Thoracic aorta (tissue), 2 donors: ENCODE data around the gene MED10. TPM values are rescaled to one million over a fixed set of nuclear protein-coding genes. Genes with fewer than 3 reads are reported as not detected.

Experiments
- ATAC-seq: fragments of 150-250 bp; one replicate; pipeline ENCODE4 v1.8.0; 2017; ENCODE audit warnings: low read depth; ENCODE audit not compliant: insufficient number of reproducible peaks, low FRiP score
- DNase-seq: peaks from one replicate; pipeline ENCODE4 v3.0.0-alpha.2; 2020; ENCODE audit warnings: low spot score
- H3K27ac ChIP-seq, 2 donors: fragments of 200-600 bp; sonication (generic); 1 replicate in 1 of 2; 2 replicates in 1 of 2; pipeline ENCODE4 v1.5.1; 2016; ENCODE audit warnings: mild to moderate bottlenecking in 2 of 2, moderate library complexity in 2 of 2
- H3K27me3 ChIP-seq: fragments of 200-600 bp; sonication (generic); replicated peaks from 2 replicates; pipeline ENCODE4 v1.6.0; 2016; ENCODE audit warnings: mild to moderate bottlenecking; ENCODE audit not compliant: insufficient read depth
- H3K36me3 ChIP-seq: fragments of 200-600 bp; sonication (generic); one replicate; pipeline ENCODE4 v1.5.1; 2016
- H3K4me1 ChIP-seq, 2 donors: fragments of 200-600 bp; sonication (generic); 1 replicate in 1 of 2; 2 replicates in 1 of 2; pipeline versions ENCODE4 v1.5.1 to v1.6.0; 2016; ENCODE audit warnings: low read depth in 2 of 2, mild to moderate bottlenecking in 1 of 2; ENCODE audit not compliant: control insufficient read depth in 1 of 2
- H3K4me3 ChIP-seq: fragments of 200-600 bp; sonication (generic); 2 replicates; pipeline ENCODE4 v1.5.1; 2016; ENCODE audit warnings: mild to moderate bottlenecking
- H3K9me3 ChIP-seq: fragments of 200-600 bp; sonication (generic); 2 replicates; pipeline ENCODE4 v1.5.1; 2016
- total RNA-seq, 2 donors: library from RNA; depleted of rRNA; stranded (reverse); fragments of >200 nt; gene quantifications; one replicate each; pipeline versions ENCODE4 v1.1.0 to v1.2.3, GENCODE V29; 2016
- TF ChIP-seq, protein P1 (sequence below): fragments of 200-600 bp; sonication (generic); IDR thresholded peaks from one replicate; pipeline ENCODE4 v1.5.1; 2019; ENCODE audit warnings: antibody characterized with exemption

Gene MED10
- total RNA-seq, 2 donors from 2014 or later, result 25.0 to 30.9 TPM

DNA sequence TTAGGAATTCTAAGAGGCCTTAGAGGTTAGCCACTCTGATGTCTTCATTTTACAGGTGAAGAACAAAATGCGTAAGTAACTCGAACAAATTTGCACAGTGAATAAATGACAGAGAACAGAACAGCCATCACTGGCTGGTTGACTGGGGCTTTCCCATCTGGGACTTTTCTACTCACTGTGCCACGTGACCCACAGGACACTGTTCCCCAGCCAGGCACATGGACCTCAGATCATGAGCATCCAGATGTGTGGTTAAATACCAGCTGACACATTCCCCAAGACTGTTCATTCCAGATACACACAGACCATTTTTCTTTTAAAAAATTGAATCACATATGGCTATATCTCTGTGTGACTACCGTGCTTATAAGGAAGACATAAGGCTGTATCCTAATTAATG is 25.8 kb upstream of the MED10 start:
- Histone ChIP-seq H3K4me3 (no peak overlapping the region), H3K4me1 (no peaks in the 10 kb centered on the region), H3K27ac (no peak overlapping the region), H3K9me3 (no peaks in the 10 kb centered on the region), H3K27me3 (no peaks in the 10 kb centered on the region), H3K36me3 (no peaks in the 10 kb centered on the region)
- DNase-seq, result no peak
- ATAC-seq, result no peak
- TF ChIP-seq, protein P1, sequence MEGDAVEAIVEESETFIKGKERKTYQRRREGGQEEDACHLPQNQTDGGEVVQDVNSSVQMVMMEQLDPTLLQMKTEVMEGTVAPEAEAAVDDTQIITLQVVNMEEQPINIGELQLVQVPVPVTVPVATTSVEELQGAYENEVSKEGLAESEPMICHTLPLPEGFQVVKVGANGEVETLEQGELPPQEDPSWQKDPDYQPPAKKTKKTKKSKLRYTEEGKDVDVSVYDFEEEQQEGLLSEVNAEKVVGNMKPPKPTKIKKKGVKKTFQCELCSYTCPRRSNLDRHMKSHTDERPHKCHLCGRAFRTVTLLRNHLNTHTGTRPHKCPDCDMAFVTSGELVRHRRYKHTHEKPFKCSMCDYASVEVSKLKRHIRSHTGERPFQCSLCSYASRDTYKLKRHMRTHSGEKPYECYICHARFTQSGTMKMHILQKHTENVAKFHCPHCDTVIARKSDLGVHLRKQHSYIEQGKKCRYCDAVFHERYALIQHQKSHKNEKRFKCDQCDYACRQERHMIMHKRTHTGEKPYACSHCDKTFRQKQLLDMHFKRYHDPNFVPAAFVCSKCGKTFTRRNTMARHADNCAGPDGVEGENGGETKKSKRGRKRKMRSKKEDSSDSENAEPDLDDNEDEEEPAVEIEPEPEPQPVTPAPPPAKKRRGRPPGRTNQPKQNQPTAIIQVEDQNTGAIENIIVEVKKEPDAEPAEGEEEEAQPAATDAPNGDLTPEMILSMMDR, result no peak

DNA sequence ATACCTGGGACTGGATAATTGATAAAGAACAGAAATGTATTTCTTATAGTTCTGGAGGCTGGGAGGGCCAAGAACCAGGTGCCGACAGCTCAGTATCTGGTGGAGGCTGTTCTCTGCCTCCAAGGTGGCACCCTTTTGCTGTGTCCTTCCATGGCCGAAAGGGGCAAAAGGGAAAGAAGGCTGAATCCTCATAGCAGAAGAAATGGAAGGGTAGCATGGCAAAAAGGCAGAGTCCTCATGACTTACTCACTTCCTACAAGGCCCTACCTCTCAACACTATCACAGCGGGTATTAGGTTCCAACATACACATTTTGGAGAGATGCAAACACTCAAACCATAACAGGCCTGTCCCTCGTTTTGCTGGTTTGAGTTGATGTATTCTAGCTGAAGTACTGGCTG is 25.1 kb upstream of the MED10 start:
- H3K9me3 ChIP-seq, result no peaks in the 10 kb centered on the region
- H3K27me3 ChIP-seq, result no peaks in the 10 kb centered on the region
- H3K4me3 ChIP-seq, result no peak overlapping the region
- TF ChIP-seq, protein P1, result no peak
- no peaks in the 10 kb centered on the region for H3K36me3 ChIP-seq
- ATAC-seq (no peak), DNase-seq (no peak)
- H3K27ac ChIP-seq, result no peak overlapping the region
- no peaks in the 10 kb centered on the region for H3K4me1 ChIP-seq

DNA sequence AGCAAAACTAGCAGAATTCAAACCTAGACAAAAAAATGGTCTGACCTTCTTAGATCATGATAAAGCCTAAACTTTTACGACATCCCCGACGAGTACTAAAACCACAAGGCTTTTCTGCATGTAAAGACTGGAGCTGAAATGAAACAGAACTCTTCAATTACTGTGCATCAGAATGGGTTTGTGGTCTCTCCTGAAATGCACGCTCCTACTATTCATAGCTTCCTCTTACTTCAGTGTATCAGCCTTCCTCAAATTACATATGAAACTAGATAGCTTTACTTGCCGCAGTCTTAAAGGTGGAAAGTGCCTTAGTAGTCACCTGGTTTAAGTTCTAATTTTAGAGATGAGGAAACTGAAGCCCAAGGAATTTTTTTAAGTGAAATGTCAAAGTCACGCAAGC is 24.6 kb upstream of the MED10 start:
- Histone ChIP-seq H3K4me3 (no peak overlapping the region), H3K27ac (no peak overlapping the region), H3K36me3 (no peaks in the 10 kb centered on the region), H3K4me1 (no peaks in the 10 kb centered on the region), H3K9me3 (no peaks in the 10 kb centered on the region), H3K27me3 (no peaks in the 10 kb centered on the region)
- TF ChIP-seq, protein P1, result no peak
- DNase-seq (no peak), ATAC-seq (no peak)

DNA sequence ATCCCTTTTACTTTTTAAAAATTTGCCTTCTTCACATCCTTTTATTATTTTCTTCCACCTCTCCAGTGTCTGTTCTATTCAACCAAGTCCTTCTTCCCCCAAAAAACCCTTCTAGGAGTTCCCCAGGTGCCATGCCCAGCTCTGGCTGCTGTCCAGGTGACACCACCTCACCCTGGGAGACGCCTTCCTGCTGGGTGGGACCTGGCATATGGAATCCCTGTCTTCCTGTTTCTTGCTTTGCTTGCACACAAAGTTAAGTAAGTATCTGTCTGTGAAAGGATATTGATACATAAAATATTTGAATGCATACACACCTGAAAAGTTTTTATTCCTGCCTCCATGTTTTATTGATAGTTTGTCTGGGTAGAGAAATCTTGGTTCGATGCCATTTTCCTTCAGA is 23.1 kb upstream of the MED10 start:
- Histone ChIP-seq H3K4me3 (no peak overlapping the region), H3K36me3 (no peaks in the 10 kb centered on the region), H3K27me3 (no peaks in the 10 kb centered on the region), H3K4me1 (no peaks in the 10 kb centered on the region), H3K9me3 (no peaks in the 10 kb centered on the region), H3K27ac (no peak overlapping the region)
- TF ChIP-seq, protein P1, result no peak
- ATAC-seq (no peak), DNase-seq (no peak)

DNA sequence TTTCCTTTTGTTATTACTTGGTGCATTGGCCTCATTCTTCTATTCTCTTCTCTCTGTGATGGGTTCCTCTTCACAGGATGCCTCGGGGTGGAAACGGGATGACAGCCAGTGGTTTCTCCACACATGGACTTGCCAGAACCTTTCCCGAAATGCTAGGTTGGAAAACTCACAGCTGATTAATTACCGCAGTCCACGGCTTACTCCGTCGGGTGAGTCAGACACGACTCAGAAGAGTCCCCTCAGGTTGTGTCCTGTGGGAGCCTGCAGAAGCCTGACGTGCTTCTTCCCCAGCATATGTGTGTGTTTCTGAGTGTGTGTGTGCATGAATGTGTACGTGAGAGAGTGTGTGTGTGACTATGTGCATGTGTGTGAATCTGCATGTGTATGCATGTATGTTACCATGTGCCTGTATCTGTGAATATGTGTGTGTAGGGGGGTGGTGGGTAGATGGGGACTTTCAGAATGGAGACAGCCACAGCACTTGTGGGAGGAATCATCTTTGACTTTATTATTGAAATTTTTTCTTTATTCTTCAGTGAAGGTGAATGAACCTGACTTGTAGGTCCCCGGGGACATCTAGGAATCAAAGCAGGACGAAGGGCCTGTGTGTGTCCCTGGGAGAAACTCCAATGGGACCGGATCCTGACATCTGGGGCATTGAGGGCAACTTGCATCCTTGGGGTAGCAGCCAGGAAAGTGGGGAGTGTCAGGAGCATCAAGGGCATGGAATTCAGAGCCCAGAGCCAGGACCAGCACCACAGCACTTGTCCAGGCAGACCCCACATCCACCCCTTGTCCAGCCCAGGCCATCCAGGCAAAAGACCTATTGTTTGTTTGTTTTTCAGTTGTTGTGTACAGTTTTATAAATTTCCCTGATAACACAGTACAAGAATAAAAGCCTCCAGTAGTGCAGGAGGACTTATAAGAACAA is 21.9 kb upstream of the MED10 start:
- Histone ChIP-seq H3K36me3 (no peaks in the 10 kb centered on the region), H3K27me3 (no peaks in the 10 kb centered on the region), H3K9me3 (no peaks in the 10 kb centered on the region), H3K4me1 (no peaks in the 10 kb centered on the region), H3K4me3 (no peak overlapping the region), H3K27ac (no peak overlapping the region)
- no peak for DNase-seq
- no peak for ATAC-seq
- TF ChIP-seq, protein P1, result no peak
